HepG2 (cell line): ENCODE results near the gene ISLR. TPM values are rescaled to one million over a fixed set of nuclear protein-coding genes. Genes with fewer than 3 reads are reported as not detected.

Experiments used
- ATAC-seq: fragments of 200-7000 bp; cut with Tn5 transposase; 3 replicates; pipeline ENCODE4 v1.9.1; 2020; ENCODE audit warnings: mild to moderate bottlenecking, moderate library complexity
- BruUV-seq: library from RNA; stranded (reverse); fragments of 400-500 nt; replicated peaks from 2 replicates; lab custom pipeline; 2021; lab: Mats Ljungman, UMichigan
- CTCF ChIA-PET: fragments of 300-600 bp; formaldehyde crosslinking; extraction: SDS; loops from one replicate; lab custom pipeline; 2021; ENCODE audit warnings: low total read pairs, inconsistent platforms, low intra/inter-chr PET ratio; lab: Yijun Ruan, JAX
- POLR2A ChIA-PET: fragments of 350-600 bp; sonication (Branson Sonifier 250); formaldehyde crosslinking; loops from one replicate; lab custom pipeline; 2020; ENCODE audit warnings: antibody characterized with exemption, inconsistent platforms; lab: Yijun Ruan, JAX
- DNase-seq: peaks from one replicate; pipeline ENCODE4 v3.0.0-alpha.2; 2015; ENCODE audit warnings: low spot score
- FAIRE-seq: peaks from 3 replicates; lab custom pipeline; 2011; peaks lifted over from hg19 to GRCh38; lab: Jason Lieb, UNC
- H2AFZ ChIP-seq: one replicate; pipeline ENCODE4 v1.6.1; 2011; ENCODE audit warnings: low read length, inconsistent platforms
- H3K27ac ChIP-seq: fragments of 300-600 bp; 3 replicates; pipeline ENCODE4 v1.8.0; 2011; ENCODE audit warnings: mixed run types, mild to moderate bottlenecking, mixed read lengths, low read length, inconsistent platforms; ENCODE audit not compliant: insufficient read depth; ENCODE audit errors: extremely low read length
- H3K27me3 ChIP-seq, 2 experiments: fragments of 200-600 bp in 1 of 2; 2 replicates in 1 of 2; 3 replicates in 1 of 2; pipeline versions ENCODE4 v1.6.0 to v1.8.0; 2011; ENCODE audit warnings: low read length in 2 of 2, mild to moderate bottlenecking in 2 of 2, moderate library complexity in 2 of 2, inconsistent platforms in 1 of 2; ENCODE audit not compliant: insufficient read depth in 2 of 2, control insufficient read depth in 1 of 2
- H3K36me3 ChIP-seq, 2 experiments: fragments of 200-600 bp in 1 of 2; replicated peaks in 1 of 2; 2 replicates in 1 of 2; 3 replicates in 1 of 2; pipeline versions ENCODE4 v1.5.1 to v1.8.0; 2011; ENCODE audit warnings: low read length in 2 of 2, inconsistent platforms in 1 of 2; ENCODE audit not compliant: insufficient read depth in 2 of 2, control insufficient read depth in 1 of 2
- H3K4me1 ChIP-seq: 2 replicates; pipeline ENCODE4 v1.5.1; 2012; ENCODE audit warnings: low read length, inconsistent platforms; ENCODE audit not compliant: insufficient read depth
- H3K4me2 ChIP-seq: 2 replicates; pipeline ENCODE4 v1.6.0; 2011; ENCODE audit warnings: low read depth, low read length, inconsistent platforms
- H3K4me3 ChIP-seq, 3 experiments: fragments of 200-600 bp in 1 of 3; sonication (generic), shearing (Covaris generic) in 1 of 3; replicated peaks in 1 of 3; 2 replicates each; pipeline ENCODE4 v1.5.1; 2011 to 2016; ENCODE audit warnings: low read length in 3 of 3, inconsistent platforms in 2 of 3, low read depth in 2 of 3, mild to moderate bottlenecking in 2 of 3, control low read depth in 1 of 3, mixed read lengths in 1 of 3; ENCODE audit not compliant: insufficient read depth in 1 of 3
- H3K79me2 ChIP-seq: one replicate; pipeline ENCODE4 v1.6.1; 2011; ENCODE audit warnings: low read length, inconsistent platforms; ENCODE audit not compliant: insufficient read depth
- H3K9ac ChIP-seq: 2 replicates; pipeline ENCODE4 v1.6.0; 2011; ENCODE audit warnings: mild to moderate bottlenecking, low read depth, low read length, inconsistent platforms; ENCODE audit not compliant: insufficient read depth
- H3K9me3 ChIP-seq: 2 replicates; pipeline ENCODE4 v1.5.1; 2012; ENCODE audit warnings: mild to moderate bottlenecking, low read length
- H4K20me1 ChIP-seq: 2 replicates; pipeline ENCODE4 v1.6.0; 2011; ENCODE audit warnings: inconsistent platforms, mild to moderate bottlenecking, low read length, moderate library complexity; ENCODE audit not compliant: insufficient read depth
- CBFB ChIP-seq: sonication (generic); formaldehyde crosslinking; IDR thresholded peaks from 2 replicates; pipeline ENCODE4 v1.4.0; 2020; ENCODE audit warnings: missing genetic modification reagents
- GTF2F1 ChIP-seq: fragments of 150-350 bp; IDR thresholded peaks from 2 replicates; pipeline ENCODE4 v1.6.1; 2014; ENCODE audit warnings: low read length
- ISL2 ChIP-seq: sonication (generic); formaldehyde crosslinking; IDR thresholded peaks from 2 replicates; pipeline ENCODE4 v1.5.0; 2020; ENCODE audit warnings: missing genetic modification reagents
- KDM3A ChIP-seq: IDR thresholded peaks from 2 replicates; pipeline ENCODE4 v1.6.1; 2018; ENCODE audit warnings: low read depth, missing compliant biosample characterization
- PCBP2 ChIP-seq: fragments of 200-400 bp; formaldehyde crosslinking; optimal IDR thresholded peaks from 2 replicates; pipeline ENCODE3; 2018; ENCODE audit warnings: low read length, low read depth; ENCODE audit not compliant: poor library complexity, severe bottlenecking
- ZNF549 ChIP-seq: sonication (generic); formaldehyde crosslinking; IDR thresholded peaks from 2 replicates; pipeline ENCODE4 v1.5.0; 2020; ENCODE audit warnings: missing genetic modification reagents
- WGBS: methylation state at CpG from one replicate; pipeline ENCODE4 v1.1.6; 2017; ENCODE audit warnings: low lambda C conversion rate; 5-methylcytosine and 5-hydroxymethylcytosine counted together
- in situ Hi-C: cut with HindIII; loops from 2 replicates; pipeline ENCODE4 v1.10.0; 2017; ENCODE audit warnings: low pct_unique_long_range_greater_than_20kb; ENCODE audit not compliant: extremely low pct_ligation_motif_present
- intact Hi-C: fragments of 100-400 bp; cut with micrococcal nuclease; formaldehyde crosslinking; loops from one replicate; pipeline ENCODE4 v1.10.0; 2022; ENCODE audit not compliant: unreplicated experiment
- polyA plus RNA-seq, 8 experiments: library from polyadenylated mRNA; depleted of rRNA in 3 of 8; stranded (reverse) in 7 of 8; unstranded in 1 of 8; fragments of >200 nt; fragmentation: Illumina TruSeq in 4 of 8; extraction: Trizol in 4 of 8; gene quantifications; 2 replicates each; pipeline versions ENCODE4 v1.2.1 to v1.2.3, GENCODE V29; 2011 to 2016; ENCODE audit warnings: low read depth in 4 of 8, missing spikeins in 1 of 8, mixed read lengths in 1 of 8; ENCODE audit not compliant: insufficient read depth in 1 of 8
- total RNA-seq, 5 experiments: library from RNA; depleted of rRNA; stranded (reverse); fragments of >200 nt; fragmentation: Illumina TruSeq; extraction: Trizol; gene quantifications; 2 replicates each; pipeline ENCODE4 v1.2.3, GENCODE V29; 2016; ENCODE audit warnings: low read depth in 1 of 5
- TF ChIP-seq, protein P1 (sequence below), 2 experiments: sonication (generic) in 1 of 2; formaldehyde crosslinking in 1 of 2; IDR thresholded peaks; 2 replicates each; pipeline versions ENCODE4 v1.5.1 to v1.6.1; 2011 to 2020; ENCODE audit warnings: borderline replicate concordance in 1 of 2, low read depth in 1 of 2, low read length in 1 of 2, mild to moderate bottlenecking in 1 of 2, missing genetic modification reagents in 1 of 2, moderate library complexity in 1 of 2
- TF ChIP-seq, protein P2 (sequence below): sonication (generic); formaldehyde crosslinking; IDR thresholded peaks from 2 replicates; pipeline ENCODE4 v1.4.0; 2020; ENCODE audit warnings: missing genetic modification reagents
- TF ChIP-seq, protein P3 (sequence below): sonication (generic); formaldehyde crosslinking; IDR thresholded peaks from 2 replicates; pipeline ENCODE4 v1.5.1; 2020; ENCODE audit warnings: missing genetic modification reagents, mild to moderate bottlenecking, borderline replicate concordance
- TF ChIP-seq, protein P4 (sequence below): sonication (generic); formaldehyde crosslinking; IDR thresholded peaks from 2 replicates; pipeline ENCODE4 v1.5.0; 2020; ENCODE audit warnings: mild to moderate bottlenecking, missing genetic modification reagents, borderline replicate concordance
- TF ChIP-seq, protein P5 (sequence below): sonication (generic); formaldehyde crosslinking; IDR thresholded peaks from 2 replicates; pipeline ENCODE4 v1.5.1; 2020; ENCODE audit warnings: missing genetic modification reagents, mild to moderate bottlenecking, borderline replicate concordance

The ISLR gene
- total and polyA plus RNA-seq, 2 of the 13 experiments (the other 11 are each of a cell fraction or from before 2014, with no cell fraction given) = not detected

DNA sequence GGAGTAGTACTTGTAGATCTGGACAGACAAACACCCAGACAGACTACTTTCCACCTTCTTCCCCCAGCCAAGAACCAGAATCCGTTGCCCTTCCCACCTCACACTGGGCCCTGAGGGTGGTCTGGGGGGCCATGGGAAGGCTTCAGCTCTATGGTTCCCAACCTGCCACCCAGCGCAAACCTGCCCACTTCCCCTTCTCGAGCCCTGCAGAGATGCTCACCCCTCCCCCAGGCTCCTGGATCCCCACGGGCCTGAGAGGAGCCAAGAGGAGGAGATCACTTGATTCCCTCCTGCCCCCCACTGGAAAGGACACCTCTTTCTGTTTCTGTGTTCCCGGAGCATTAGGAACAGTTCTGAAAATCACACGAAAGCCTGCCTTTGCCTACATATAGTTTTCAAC lies 20.4 kb downstream of the ISLR start:
- Histone ChIP-seq H3K79me2 (no peaks in the 10 kb centered on the region), H3K9me3 (no peaks in the 10 kb centered on the region), H3K27me3 (no peaks in the 10 kb centered on the region), H3K9ac (no peak overlapping the region), H4K20me1 (no peaks in the 10 kb centered on the region), H3K27ac (no peak overlapping the region), H3K4me2 (no peak overlapping the region), H3K4me3 (no peak overlapping the region), H3K4me1 (0 out of 2 replicates have a peak, but pooled peaks cover 8% of the 10 kb centered on the region), H2AFZ (no peak overlapping the region), H3K36me3 (no peaks in the 10 kb centered on the region)
- POLR2A ChIA-PET = no interaction called here
- WGBS = 36% methylated on average over 6 of the region's 6 CpGs
- CTCF ChIA-PET = no interaction called here
- no TSS peak for BruUV-seq
- ATAC-seq (no peak), FAIRE-seq (no peak), DNase-seq (no peak)
- intact Hi-C loops (no loop called here), in situ Hi-C loops (no loop called here)
- TF ChIP-seq, protein P1, sequence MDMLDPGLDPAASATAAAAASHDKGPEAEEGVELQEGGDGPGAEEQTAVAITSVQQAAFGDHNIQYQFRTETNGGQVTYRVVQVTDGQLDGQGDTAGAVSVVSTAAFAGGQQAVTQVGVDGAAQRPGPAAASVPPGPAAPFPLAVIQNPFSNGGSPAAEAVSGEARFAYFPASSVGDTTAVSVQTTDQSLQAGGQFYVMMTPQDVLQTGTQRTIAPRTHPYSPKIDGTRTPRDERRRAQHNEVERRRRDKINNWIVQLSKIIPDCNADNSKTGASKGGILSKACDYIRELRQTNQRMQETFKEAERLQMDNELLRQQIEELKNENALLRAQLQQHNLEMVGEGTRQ (IDR thresholded peaks at IDR 0.05; ENCODE audit: low read depth, low read length) = no peak
- TF ChIP-seq, protein P1 (CRISPR knock-in tag; IDR thresholded peaks at IDR 0.05; ENCODE audit: borderline replicate concordance) = no peak
- TF ChIP-seq CBFB (CRISPR knock-in tag) (no peak), GTF2F1 (no peak), ISL2 (CRISPR knock-in tag) (no peak), PCBP2 (no peak), KDM3A (no peak), ZNF549 (CRISPR knock-in tag) (no peak)
- TF ChIP-seq, protein P2, sequence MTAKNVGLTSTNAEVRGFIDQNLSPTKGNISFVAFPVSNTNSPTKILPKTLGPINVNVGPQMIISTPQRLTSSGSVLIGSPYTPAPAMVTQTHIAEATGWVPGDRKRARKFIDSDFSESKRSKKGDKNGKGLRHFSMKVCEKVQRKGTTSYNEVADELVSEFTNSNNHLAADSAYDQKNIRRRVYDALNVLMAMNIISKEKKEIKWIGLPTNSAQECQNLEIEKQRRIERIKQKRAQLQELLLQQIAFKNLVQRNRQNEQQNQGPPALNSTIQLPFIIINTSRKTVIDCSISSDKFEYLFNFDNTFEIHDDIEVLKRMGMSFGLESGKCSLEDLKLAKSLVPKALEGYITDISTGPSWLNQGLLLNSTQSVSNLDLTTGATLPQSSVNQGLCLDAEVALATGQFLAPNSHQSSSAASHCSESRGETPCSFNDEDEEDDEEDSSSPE = no peak
- TF ChIP-seq, protein P3, sequence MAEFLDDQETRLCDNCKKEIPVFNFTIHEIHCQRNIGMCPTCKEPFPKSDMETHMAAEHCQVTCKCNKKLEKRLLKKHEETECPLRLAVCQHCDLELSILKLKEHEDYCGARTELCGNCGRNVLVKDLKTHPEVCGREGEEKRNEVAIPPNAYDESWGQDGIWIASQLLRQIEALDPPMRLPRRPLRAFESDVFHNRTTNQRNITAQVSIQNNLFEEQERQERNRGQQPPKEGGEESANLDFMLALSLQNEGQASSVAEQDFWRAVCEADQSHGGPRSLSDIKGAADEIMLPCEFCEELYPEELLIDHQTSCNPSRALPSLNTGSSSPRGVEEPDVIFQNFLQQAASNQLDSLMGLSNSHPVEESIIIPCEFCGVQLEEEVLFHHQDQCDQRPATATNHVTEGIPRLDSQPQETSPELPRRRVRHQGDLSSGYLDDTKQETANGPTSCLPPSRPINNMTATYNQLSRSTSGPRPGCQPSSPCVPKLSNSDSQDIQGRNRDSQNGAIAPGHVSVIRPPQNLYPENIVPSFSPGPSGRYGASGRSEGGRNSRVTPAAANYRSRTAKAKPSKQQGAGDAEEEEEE (CRISPR knock-in tag) = no peak
- TF ChIP-seq, protein P4, sequence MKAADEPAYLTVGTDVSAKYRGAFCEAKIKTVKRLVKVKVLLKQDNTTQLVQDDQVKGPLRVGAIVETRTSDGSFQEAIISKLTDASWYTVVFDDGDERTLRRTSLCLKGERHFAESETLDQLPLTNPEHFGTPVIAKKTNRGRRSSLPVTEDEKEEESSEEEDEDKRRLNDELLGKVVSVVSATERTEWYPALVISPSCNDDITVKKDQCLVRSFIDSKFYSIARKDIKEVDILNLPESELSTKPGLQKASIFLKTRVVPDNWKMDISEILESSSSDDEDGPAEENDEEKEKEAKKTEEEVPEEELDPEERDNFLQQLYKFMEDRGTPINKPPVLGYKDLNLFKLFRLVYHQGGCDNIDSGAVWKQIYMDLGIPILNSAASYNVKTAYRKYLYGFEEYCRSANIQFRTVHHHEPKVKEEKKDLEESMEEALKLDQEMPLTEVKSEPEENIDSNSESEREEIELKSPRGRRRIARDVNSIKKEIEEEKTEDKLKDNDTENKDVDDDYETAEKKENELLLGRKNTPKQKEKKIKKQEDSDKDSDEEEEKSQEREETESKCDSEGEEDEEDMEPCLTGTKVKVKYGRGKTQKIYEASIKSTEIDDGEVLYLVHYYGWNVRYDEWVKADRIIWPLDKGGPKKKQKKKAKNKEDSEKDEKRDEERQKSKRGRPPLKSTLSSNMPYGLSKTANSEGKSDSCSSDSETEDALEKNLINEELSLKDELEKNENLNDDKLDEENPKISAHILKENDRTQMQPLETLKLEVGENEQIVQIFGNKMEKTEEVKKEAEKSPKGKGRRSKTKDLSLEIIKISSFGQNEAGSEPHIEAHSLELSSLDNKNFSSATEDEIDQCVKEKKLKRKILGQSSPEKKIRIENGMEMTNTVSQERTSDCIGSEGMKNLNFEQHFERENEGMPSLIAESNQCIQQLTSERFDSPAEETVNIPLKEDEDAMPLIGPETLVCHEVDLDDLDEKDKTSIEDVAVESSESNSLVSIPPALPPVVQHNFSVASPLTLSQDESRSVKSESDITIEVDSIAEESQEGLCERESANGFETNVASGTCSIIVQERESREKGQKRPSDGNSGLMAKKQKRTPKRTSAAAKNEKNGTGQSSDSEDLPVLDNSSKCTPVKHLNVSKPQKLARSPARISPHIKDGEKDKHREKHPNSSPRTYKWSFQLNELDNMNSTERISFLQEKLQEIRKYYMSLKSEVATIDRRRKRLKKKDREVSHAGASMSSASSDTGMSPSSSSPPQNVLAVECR (CRISPR knock-in tag) = no peak
- TF ChIP-seq, protein P5, sequence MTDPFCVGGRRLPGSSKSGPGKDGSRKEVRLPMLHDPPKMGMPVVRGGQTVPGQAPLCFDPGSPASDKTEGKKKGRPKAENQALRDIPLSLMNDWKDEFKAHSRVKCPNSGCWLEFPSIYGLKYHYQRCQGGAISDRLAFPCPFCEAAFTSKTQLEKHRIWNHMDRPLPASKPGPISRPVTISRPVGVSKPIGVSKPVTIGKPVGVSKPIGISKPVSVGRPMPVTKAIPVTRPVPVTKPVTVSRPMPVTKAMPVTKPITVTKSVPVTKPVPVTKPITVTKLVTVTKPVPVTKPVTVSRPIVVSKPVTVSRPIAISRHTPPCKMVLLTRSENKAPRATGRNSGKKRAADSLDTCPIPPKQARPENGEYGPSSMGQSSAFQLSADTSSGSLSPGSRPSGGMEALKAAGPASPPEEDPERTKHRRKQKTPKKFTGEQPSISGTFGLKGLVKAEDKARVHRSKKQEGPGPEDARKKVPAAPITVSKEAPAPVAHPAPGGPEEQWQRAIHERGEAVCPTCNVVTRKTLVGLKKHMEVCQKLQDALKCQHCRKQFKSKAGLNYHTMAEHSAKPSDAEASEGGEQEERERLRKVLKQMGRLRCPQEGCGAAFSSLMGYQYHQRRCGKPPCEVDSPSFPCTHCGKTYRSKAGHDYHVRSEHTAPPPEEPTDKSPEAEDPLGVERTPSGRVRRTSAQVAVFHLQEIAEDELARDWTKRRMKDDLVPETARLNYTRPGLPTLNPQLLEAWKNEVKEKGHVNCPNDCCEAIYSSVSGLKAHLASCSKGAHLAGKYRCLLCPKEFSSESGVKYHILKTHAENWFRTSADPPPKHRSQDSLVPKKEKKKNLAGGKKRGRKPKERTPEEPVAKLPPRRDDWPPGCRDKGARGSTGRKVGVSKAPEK (CRISPR knock-in tag) = no peak
